Calu3 (cell line): ENCODE results near the gene DRD3. TPM values are rescaled to one million over a fixed set of nuclear protein-coding genes. Genes with fewer than 3 reads are reported as not detected.

Experiments used
- BruUV-seq: library from RNA; stranded (reverse); fragments of 400-500 nt; replicated peaks from 2 replicates; lab custom pipeline; 2021; lab: Mats Ljungman, UMichigan
- CTCF ChIA-PET: fragments of 300-600 bp; sonication (Branson Sonifier 250); formaldehyde crosslinking; loops from one replicate; lab custom pipeline; 2022; ENCODE audit warnings: antibody characterized with exemption; lab: Charles Lee
- DNase-seq: peaks from one replicate; pipeline ENCODE4 v3.0.0; 2022
- H3K27ac Mint-ChIP-seq: one replicate; pipeline ENCODE4 v1.8.0; 2022; ENCODE audit warnings: mixed read lengths; ENCODE audit not compliant: unreplicated experiment
- H3K27me3 Mint-ChIP-seq: one replicate; pipeline ENCODE4 v1.8.0; 2022; ENCODE audit warnings: mixed read lengths; ENCODE audit not compliant: unreplicated experiment
- H3K36me3 Mint-ChIP-seq: one replicate; pipeline ENCODE4 v1.8.0; 2022; ENCODE audit warnings: mild to moderate bottlenecking, moderate library complexity, mixed read lengths; ENCODE audit not compliant: insufficient read depth, unreplicated experiment
- H3K4me1 Mint-ChIP-seq: one replicate; pipeline ENCODE4 v1.8.0; 2022; ENCODE audit warnings: mild to moderate bottlenecking, low read depth, mixed read lengths; ENCODE audit not compliant: unreplicated experiment
- H3K4me3 Mint-ChIP-seq: one replicate; pipeline ENCODE4 v1.8.0; 2022; ENCODE audit warnings: mild to moderate bottlenecking, low read depth, moderate library complexity, mixed read lengths; ENCODE audit not compliant: unreplicated experiment
- H3K9me3 Mint-ChIP-seq: one replicate; pipeline ENCODE4 v1.8.0; 2022; ENCODE audit warnings: low read depth, mixed read lengths; ENCODE audit not compliant: unreplicated experiment
- intact Hi-C: fragments of 100-400 bp; cut with micrococcal nuclease; formaldehyde crosslinking; loops from one replicate; pipeline ENCODE4 v1.10.0; 2022; ENCODE audit not compliant: unreplicated experiment
- total RNA-seq: library from RNA; stranded (reverse); gene quantifications from 2 replicates; pipeline ENCODE4 v1.2.3, GENCODE V29; 2022
- TF ChIP-seq, protein P1 (sequence below): fragments of 200-600 bp; IDR thresholded peaks from one replicate; pipeline ENCODE4 v1.8.0; 2022; ENCODE audit warnings: antibody characterized with exemption; ENCODE audit not compliant: unreplicated experiment

The DRD3 gene
- total RNA-seq, 1 experiment from 2014 or later: not detected

- H3K36me3 Mint-ChIP-seq: no peaks in the 10 kb centered on the region
- no peak for DNase-seq
- no TSS peak for BruUV-seq
- H3K9me3 Mint-ChIP-seq: no peaks in the 10 kb centered on the region
- no peaks in the 10 kb centered on the region for H3K4me1 Mint-ChIP-seq
- H3K27me3 Mint-ChIP-seq: peaks cover 69% of the 10 kb centered on the region
- H3K4me3 Mint-ChIP-seq: no peak overlapping the region
- TF ChIP-seq, protein P1, sequence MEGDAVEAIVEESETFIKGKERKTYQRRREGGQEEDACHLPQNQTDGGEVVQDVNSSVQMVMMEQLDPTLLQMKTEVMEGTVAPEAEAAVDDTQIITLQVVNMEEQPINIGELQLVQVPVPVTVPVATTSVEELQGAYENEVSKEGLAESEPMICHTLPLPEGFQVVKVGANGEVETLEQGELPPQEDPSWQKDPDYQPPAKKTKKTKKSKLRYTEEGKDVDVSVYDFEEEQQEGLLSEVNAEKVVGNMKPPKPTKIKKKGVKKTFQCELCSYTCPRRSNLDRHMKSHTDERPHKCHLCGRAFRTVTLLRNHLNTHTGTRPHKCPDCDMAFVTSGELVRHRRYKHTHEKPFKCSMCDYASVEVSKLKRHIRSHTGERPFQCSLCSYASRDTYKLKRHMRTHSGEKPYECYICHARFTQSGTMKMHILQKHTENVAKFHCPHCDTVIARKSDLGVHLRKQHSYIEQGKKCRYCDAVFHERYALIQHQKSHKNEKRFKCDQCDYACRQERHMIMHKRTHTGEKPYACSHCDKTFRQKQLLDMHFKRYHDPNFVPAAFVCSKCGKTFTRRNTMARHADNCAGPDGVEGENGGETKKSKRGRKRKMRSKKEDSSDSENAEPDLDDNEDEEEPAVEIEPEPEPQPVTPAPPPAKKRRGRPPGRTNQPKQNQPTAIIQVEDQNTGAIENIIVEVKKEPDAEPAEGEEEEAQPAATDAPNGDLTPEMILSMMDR: no peak
- intact Hi-C loops: no loop called here
- H3K27ac Mint-ChIP-seq: no peak overlapping the region
- CTCF ChIA-PET: no interaction called here
Measured at GRCh38 chr3:114186501-114186900, 7.6 kb upstream of the DRD3 start.

DNA sequence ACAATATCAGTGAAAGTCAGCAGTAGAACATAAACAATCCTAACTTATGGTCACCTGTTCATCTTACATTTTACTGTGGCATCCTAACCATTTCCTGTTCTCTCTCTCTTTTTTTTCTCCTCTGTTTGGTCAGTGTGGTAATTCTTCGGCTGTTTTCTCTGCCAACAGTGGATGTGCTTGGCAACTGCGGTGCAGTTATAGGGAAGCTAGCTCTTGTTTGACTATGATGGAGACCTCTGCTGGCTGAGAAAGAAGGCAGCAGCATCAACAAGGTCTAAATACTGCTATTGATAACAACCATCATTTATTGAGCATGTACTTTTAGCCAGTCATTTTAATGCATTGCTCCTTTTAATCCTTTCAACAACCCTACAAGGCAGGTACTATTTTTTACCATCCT is 723 bp upstream of the DRD3 start:
- peaks cover 86% of the 10 kb centered on the region for H3K27me3 Mint-ChIP-seq
- peak; percentile 28 for DNase-seq
- no peaks in the 10 kb centered on the region for H3K36me3 Mint-ChIP-seq
- no peak overlapping the region for H3K4me3 Mint-ChIP-seq
- TF ChIP-seq, protein P1: no peak
- no peaks in the 10 kb centered on the region for H3K9me3 Mint-ChIP-seq
- intact Hi-C loops: loop anchor here (1.0 kb wide), 1 partner anchor 27 kb away; no protein-coding TSS in a partner anchor
- CTCF ChIA-PET: interaction anchor here (0.6 to 1.4 kb wide), 4 partner anchors 24 to 431 kb away, joined by 3 to 9 read pairs (median 4); no protein-coding TSS in a partner anchor
- no TSS peak for BruUV-seq
- no peaks in the 10 kb centered on the region for H3K4me1 Mint-ChIP-seq
- no peak overlapping the region for H3K27ac Mint-ChIP-seq

DNA sequence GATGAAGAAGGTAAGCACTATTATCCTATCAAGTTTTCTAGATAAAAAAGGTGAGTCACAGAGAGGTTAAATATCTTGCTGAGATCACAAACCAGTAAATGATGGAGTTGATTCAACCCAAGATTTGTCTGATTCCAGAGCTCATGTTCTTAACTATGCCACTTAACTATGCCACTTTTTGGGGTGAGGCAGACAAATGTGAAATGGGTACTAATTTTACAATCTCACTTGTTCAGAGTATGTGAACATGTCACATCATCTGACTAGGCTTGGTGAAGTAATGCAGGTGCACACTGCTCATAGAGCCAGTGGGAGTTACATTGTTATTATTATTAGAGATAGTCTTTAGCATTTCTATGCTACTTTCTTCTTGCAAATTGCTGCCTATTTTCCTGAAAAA is 2.0 kb downstream of the DRD3 start:
- no peak overlapping the region for H3K4me3 Mint-ChIP-seq
- H3K4me1 Mint-ChIP-seq: no peaks in the 10 kb centered on the region

DNA sequence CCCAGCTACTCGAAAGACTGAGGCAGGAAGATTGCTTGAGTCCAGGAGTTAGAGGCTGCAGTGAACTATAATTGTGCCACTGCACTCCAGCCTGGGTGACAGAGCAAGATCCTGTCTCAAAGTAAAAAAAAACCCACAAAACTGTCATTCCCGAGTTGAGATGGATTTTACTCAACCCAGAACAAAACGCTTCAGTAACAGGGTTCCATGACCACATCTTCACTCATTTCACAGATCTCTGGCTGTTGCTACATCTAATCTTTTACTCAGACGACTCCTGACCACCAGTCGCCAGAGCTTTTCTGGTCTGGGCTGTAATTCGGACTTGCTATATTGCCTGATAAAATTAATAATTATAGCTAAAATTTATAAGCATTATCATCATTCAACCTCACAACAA is 2.4 kb downstream of the DRD3 start:
- CTCF ChIA-PET: no interaction called here
- no TSS peak for BruUV-seq
- intact Hi-C loops: no loop called here
- no peak overlapping the region for H3K27ac Mint-ChIP-seq
- no peaks in the 10 kb centered on the region for H3K9me3 Mint-ChIP-seq
- H3K4me1 Mint-ChIP-seq: no peaks in the 10 kb centered on the region
- H3K27me3 Mint-ChIP-seq: peaks cover 64% of the 10 kb centered on the region
- no peak for DNase-seq
- H3K36me3 Mint-ChIP-seq: no peaks in the 10 kb centered on the region
- no peak overlapping the region for H3K4me3 Mint-ChIP-seq
- TF ChIP-seq, protein P1: no peak

More for the DNA sequence above, 2.0 kb downstream of the DRD3 start:
- H3K27me3 Mint-ChIP-seq: peaks cover 64% of the 10 kb centered on the region
- no peaks in the 10 kb centered on the region for H3K9me3 Mint-ChIP-seq
- intact Hi-C loops: no loop called here
- CTCF ChIA-PET: no interaction called here
- TF ChIP-seq, protein P1: no peak
- H3K27ac Mint-ChIP-seq: no peak overlapping the region
- no TSS peak for BruUV-seq
- DNase-seq: no peak
- no peaks in the 10 kb centered on the region for H3K36me3 Mint-ChIP-seq
